Gastroesophageal sphincter (tissue), 4 donors: ENCODE results near the gene CDH22. TPM values are rescaled to one million over a fixed set of nuclear protein-coding genes. Genes with fewer than 3 reads are reported as not detected.

Experiments
- ATAC-seq: fragments of 150-250 bp; one replicate; pipeline ENCODE4 v1.9.1; 2016; ENCODE audit warnings: mild to moderate bottlenecking, moderate library complexity
- H3K27ac ChIP-seq, 4 donors: fragments of 200-600 bp; sonication (generic) in 3 of 4; 1 replicate in 3 of 4; 2 replicates in 1 of 4; pipeline ENCODE4 v1.5.1; 2016 to 2019
- H3K27me3 ChIP-seq: fragments of 200-600 bp; sonication (generic); one replicate; pipeline ENCODE4 v1.5.1; 2019
- H3K36me3 ChIP-seq, 2 donors: fragments of 200-600 bp; sonication (generic); one replicate each; pipeline ENCODE4 v1.5.1; 2019; ENCODE audit warnings: control low read depth in 1 of 2
- H3K4me1 ChIP-seq, 3 donors: fragments of 200-600 bp; sonication (generic); 1 replicate in 2 of 3; 2 replicates in 1 of 3; pipeline ENCODE4 v1.5.1; 2016 to 2019; ENCODE audit warnings: control low read depth in 2 of 3
- H3K4me3 ChIP-seq, 2 donors: fragments of 200-600 bp; sonication (generic); one replicate each; pipeline ENCODE4 v1.5.1; 2019; ENCODE audit warnings: mild to moderate bottlenecking in 1 of 2, moderate library complexity in 1 of 2
- H3K9me3 ChIP-seq, 3 donors: fragments of 200-600 bp; sonication (generic); one replicate each; pipeline ENCODE4 v1.5.1; 2017 to 2019; ENCODE audit warnings: control low read depth in 2 of 3
- CTCF ChIP-seq, 4 experiments: fragments of 200-600 bp in 2 of 4; fragments of 450-650 bp in 2 of 4; sonication (generic) in 1 of 4; IDR thresholded peaks; one replicate each; pipeline ENCODE4 v1.5.1; 2017 to 2019; ENCODE audit warnings: antibody characterized with exemption in 4 of 4, mild to moderate bottlenecking in 2 of 4, moderate library complexity in 2 of 4
- EP300 ChIP-seq: sonication (generic); formaldehyde crosslinking; IDR thresholded peaks from one replicate; pipeline ENCODE4 v1.6.1; 2017; ENCODE audit warnings: antibody characterized with exemption, mild to moderate bottlenecking
- POLR2A ChIP-seq, 2 donors: fragments of 450-650 bp; IDR thresholded peaks; one replicate each; pipeline ENCODE4 v1.6.1; 2017; ENCODE audit warnings: antibody characterized with exemption in 2 of 2, mild to moderate bottlenecking in 2 of 2, moderate library complexity in 1 of 2
- POLR2AphosphoS5 ChIP-seq: sonication (generic); formaldehyde crosslinking; IDR thresholded peaks from one replicate; pipeline ENCODE4 v1.6.1; 2017; ENCODE audit warnings: antibody characterized with exemption
- WGBS, 2 donors: methylation state at CpG; one replicate each; pipeline ENCODE4 v1.1.5; 2018; ENCODE audit warnings: low coverage in 1 of 2; 5-methylcytosine and 5-hydroxymethylcytosine counted together
- total RNA-seq, 4 donors: library from RNA; depleted of rRNA; stranded (reverse); fragments of >200 nt; gene quantifications; one replicate each; pipeline ENCODE4 v1.1.0, GENCODE V29; 2016

CDH22 gene
- total RNA-seq, 4 donors from 2014 or later: 0.15 TPM; not detected in 3

- 8% methylated on average over 5 of the region's 5 CpGs; no CpG with 5 or more reads in 1 of the 2 donors for WGBS, 2 donors
- H3K27me3 ChIP-seq: peaks cover 83% of the 10 kb centered on the region
- no peak overlapping the region for H3K27ac ChIP-seq
- H3K4me1 ChIP-seq: no peaks in the 10 kb centered on the region
- H3K36me3 ChIP-seq: no peaks in the 10 kb centered on the region
- no peak overlapping the region for H3K4me3 ChIP-seq
- no peak for ATAC-seq
- no peaks in the 10 kb centered on the region for H3K9me3 ChIP-seq
- TF ChIP-seq CTCF (IDR thresholded peaks at IDR 0.05) (no peak), POLR2AphosphoS5 (no peak), EP300 (no peak), POLR2A (IDR thresholded peaks at IDR 0.05) (no peak)
Observed at GRCh38 chr20:46158476-46158987, 149.8 kb downstream of the CDH22 start.

GRCh38 chr20:46157625-46158024 is 150.7 kb downstream of the CDH22 start:
- TF ChIP-seq POLR2AphosphoS5: no peak
- no peak overlapping the region for H3K4me3 ChIP-seq
- H3K27ac ChIP-seq: no peak overlapping the region
- peaks cover 83% of the 10 kb centered on the region for H3K27me3 ChIP-seq
- no peaks in the 10 kb centered on the region for H3K4me1 ChIP-seq
- 72% methylated on average over 3 of the region's 7 CpGs; no CpG with 5 or more reads in 1 of the 2 donors for WGBS, 2 donors
- H3K36me3 ChIP-seq: no peaks in the 10 kb centered on the region
- no peaks in the 10 kb centered on the region for H3K9me3 ChIP-seq
- ATAC-seq: no peak

- H3K4me1 ChIP-seq: no peaks in the 10 kb centered on the region
- H3K27ac ChIP-seq: no peak overlapping the region
- H3K9me3 ChIP-seq: no peaks in the 10 kb centered on the region
- WGBS, 2 donors: 58% methylated on average over 4 of the region's 6 CpGs; no CpG with 5 or more reads in 1 of the 2 donors
- peaks cover 83% of the 10 kb centered on the region for H3K27me3 ChIP-seq
- no peaks in the 10 kb centered on the region for H3K36me3 ChIP-seq
- no peak overlapping the region for H3K4me3 ChIP-seq
- ATAC-seq: no peak
- TF ChIP-seq POLR2A (IDR thresholded peaks at IDR 0.05): no peak
Observed at GRCh38 chr20:46157076-46157592, 151.2 kb downstream of the CDH22 start.

- no peaks in the 10 kb centered on the region for H3K4me1 ChIP-seq
- no peak for ATAC-seq
- no peak overlapping the region for H3K4me3 ChIP-seq
- TF ChIP-seq CTCF (IDR thresholded peaks at IDR 0.05) (no peak), EP300 (no peak), POLR2AphosphoS5 (no peak), POLR2A (IDR thresholded peaks at IDR 0.05) (no peak)
- H3K27me3 ChIP-seq: peaks cover 82% of the 10 kb centered on the region
- 39% methylated on average over 4 of the region's 8 CpGs; no CpG with 5 or more reads in 1 of the 2 donors for WGBS, 2 donors
- no peaks in the 10 kb centered on the region for H3K36me3 ChIP-seq
- H3K27ac ChIP-seq: no peak overlapping the region
- no peaks in the 10 kb centered on the region for H3K9me3 ChIP-seq
Observed at GRCh38 chr20:46156065-46156464, 152.2 kb downstream of the CDH22 start.

- ATAC-seq: no peak
- Histone ChIP-seq H3K9me3 (no peaks in the 10 kb centered on the region), H3K27ac (no peak overlapping the region), H3K27me3 (peaks cover 84% of the 10 kb centered on the region), H3K36me3 (no peaks in the 10 kb centered on the region), H3K4me1 (no peaks in the 10 kb centered on the region), H3K4me3 (no peak overlapping the region)
- TF ChIP-seq POLR2A (IDR thresholded peaks at IDR 0.05) (no peak), POLR2AphosphoS5 (no peak), EP300 (no peak), CTCF (IDR thresholded peaks at IDR 0.05) (no peak)
- WGBS, 2 donors: 73 to 90% methylated on average over 2 of the region's 2 CpGs
Observed at GRCh38 chr20:46154796-46155195, 153.5 kb downstream of the CDH22 start.

GRCh38 chr20:46154305-46154704 is 154.0 kb downstream of the CDH22 start:
- no peak overlapping the region for H3K4me3 ChIP-seq
- H3K36me3 ChIP-seq: no peaks in the 10 kb centered on the region
- H3K4me1 ChIP-seq: no peaks in the 10 kb centered on the region
- peaks cover 87% of the 10 kb centered on the region for H3K27me3 ChIP-seq
- H3K27ac ChIP-seq: no peak overlapping the region
- no peak for TF ChIP-seq POLR2AphosphoS5
- no peak for TF ChIP-seq POLR2A (IDR thresholded peaks at IDR 0.05)
- no peak for TF ChIP-seq EP300
- no peak for TF ChIP-seq CTCF (IDR thresholded peaks at IDR 0.05)
- WGBS, 2 donors: 49 to 70% methylated on average over 2 to 3 of the region's 5 CpGs
- H3K9me3 ChIP-seq: no peaks in the 10 kb centered on the region
- ATAC-seq: no peak
